Amniotic stem cell (primary cell): ENCODE results near the gene FADD.
"Not testable (repeated sequence)": the region's sequence is repeated elsewhere in the genome, so short reads cannot be mapped to it uniquely, and the experiment has no call there.

Source experiments
- DNase-seq: peaks from one replicate; lab custom pipeline; 2025; lab: John Stamatoyannopoulos, UW

Gene FADD

GRCh38 chr11:70205049-70205725 is 2.1 kb downstream of the FADD start:
- DNase-seq: no peak

DNA sequence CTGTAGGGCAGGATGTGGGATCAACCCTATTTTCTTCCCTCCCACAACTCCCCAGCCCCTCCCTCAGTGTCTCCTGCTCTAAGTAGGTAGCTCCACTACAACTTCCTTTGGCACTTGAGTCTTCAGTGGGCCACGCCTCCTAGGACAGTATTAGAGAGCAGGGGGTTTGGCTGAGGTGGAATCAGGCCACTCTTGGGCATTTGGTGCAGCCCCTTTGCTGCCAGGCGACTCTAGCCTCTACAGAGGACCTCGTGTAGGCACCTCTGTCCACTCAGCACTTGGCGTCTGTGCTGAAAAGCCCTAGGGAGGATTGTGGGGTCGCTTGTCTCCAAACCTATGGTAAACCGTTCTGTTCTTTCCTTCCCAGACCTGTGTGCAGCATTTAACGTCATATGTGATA is 2.7 kb downstream of the FADD start:
- DNase-seq: no peak

- no peak for DNase-seq
Measured at GRCh38 chr11:70206226-70206981, 3.3 kb downstream of the FADD start.

DNA sequence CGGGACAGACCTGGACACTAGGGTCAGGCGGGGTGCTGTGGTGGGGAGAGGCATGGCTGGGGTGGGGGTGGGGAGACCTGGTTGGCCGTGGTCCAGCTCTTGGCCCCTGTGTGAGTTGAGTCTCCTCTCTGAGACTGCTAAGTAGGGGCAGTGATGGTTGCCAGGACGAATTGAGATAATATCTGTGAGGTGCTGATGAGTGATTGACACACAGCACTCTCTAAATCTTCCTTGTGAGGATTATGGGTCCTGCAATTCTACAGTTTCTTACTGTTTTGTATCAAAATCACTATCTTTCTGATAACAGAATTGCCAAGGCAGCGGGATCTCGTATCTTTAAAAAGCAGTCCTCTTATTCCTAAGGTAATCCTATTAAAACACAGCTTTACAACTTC is 3.9 kb downstream of the FADD start:
- no peak for DNase-seq

DNA sequence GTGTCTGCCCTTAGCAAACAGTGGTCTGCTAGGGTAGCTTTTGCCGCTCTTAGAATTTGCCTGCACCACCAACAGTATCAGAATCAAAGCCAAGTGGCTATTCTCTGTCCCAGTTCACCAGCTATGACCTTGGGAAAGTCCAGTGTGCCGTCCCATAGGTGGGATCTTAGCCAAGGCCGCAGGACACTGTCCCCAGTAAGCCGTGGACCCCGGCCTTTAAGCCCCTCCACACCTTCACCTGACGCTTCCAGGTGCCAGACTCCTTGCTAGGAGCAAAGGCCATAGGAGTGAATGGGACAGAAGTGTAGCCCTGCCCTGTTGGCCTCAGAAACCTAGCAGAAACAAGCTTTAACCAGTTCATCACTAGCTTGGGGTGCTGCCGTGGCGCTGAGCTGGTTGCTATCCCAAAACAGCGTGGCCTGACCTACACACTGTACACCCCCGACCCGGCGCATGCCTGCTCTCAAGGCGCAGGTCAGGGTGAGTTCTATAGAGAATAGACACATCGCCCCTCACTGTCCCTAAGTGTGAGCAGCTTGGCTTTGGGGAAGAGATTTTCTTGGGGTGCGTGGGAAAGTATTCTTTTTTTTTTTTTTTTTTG is 4.5 kb downstream of the FADD start:
- no peak for DNase-seq

GRCh38 chr11:70209391-70209912 is 6.4 kb downstream of the FADD start:
- DNase-seq: no peak

DNA sequence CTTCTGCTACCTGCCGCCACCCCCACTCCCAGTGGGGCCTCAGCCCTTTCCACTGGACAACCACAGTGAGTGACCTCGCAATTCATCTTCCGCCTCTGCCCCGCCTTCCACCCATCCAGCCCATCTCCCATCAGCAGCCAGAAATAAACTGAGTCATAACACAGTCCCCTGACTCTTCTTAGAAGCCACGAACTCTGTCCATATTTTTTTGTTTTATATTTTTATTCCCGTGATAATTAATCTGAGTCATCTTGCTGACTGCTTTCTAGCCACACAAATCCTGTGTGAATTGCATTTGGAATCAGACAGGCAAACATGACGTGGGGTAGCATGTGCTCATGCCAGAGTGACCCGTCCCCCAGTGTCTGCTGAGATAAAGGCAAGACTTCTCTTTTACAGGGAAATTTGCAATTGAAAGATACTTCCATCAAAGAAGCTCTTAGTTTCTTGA is 7.0 kb downstream of the FADD start:
- DNase-seq: no peak

DNA sequence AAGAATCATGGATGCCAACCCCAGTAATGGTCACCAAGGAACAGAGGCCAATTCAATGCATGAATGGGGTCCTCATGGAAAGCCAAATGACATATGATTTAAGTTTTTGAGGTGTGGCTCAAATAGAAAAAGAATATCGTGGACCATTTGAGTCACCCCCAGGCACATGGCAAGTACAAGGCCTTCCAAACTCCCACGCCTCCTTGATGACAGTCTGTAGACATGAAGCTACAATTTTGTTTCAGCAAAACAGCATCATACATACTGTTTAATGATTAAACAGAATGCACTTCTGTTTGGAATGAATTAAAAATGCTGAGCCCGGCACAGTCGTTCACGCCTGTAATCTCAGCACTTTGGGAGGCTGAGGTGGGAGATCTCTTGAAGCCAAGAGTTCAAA is 7.4 kb downstream of the FADD start:
- DNase-seq: no peak

GRCh38 chr11:70212227-70212811 is 9.2 kb downstream of the FADD start:
- DNase-seq: no peak

GRCh38 chr11:70217388-70217787 is 14.3 kb downstream of the FADD start:
- not testable (repeated sequence) for DNase-seq

DNA sequence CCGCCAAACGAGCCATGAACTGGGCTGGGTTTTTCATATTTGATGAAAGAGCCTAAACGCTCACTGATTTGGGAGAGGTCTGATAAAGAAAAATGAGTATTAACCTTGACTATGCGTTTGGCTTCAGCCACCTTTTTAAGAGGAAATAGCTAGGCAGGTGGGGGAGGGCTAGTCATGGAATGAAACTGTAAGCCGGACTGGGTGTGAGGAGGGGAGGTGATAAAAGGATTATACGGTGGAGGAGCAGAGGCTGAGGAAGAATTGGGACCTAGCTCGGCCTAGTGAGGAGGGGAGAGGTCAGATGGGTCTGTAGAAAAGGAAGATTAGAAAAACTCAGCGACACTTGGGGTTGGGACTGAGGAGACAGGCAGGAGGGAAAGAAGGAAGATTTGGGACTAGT is 15.0 kb downstream of the FADD start:
- DNase-seq: not testable (repeated sequence)

- no peak for DNase-seq
Measured at GRCh38 chr11:70220136-70220535, 17.0 kb downstream of the FADD start.

GRCh38 chr11:70220920-70221319 is 17.8 kb downstream of the FADD start:
- DNase-seq: no peak

- no peak for DNase-seq
Measured at GRCh38 chr11:70225681-70226177, 22.6 kb downstream of the FADD start.

- no peak for DNase-seq
Measured at GRCh38 chr11:70226183-70226582, 23.1 kb downstream of the FADD start.

- no peak for DNase-seq
Measured at GRCh38 chr11:70226967-70227366, 23.9 kb downstream of the FADD start.

DNA sequence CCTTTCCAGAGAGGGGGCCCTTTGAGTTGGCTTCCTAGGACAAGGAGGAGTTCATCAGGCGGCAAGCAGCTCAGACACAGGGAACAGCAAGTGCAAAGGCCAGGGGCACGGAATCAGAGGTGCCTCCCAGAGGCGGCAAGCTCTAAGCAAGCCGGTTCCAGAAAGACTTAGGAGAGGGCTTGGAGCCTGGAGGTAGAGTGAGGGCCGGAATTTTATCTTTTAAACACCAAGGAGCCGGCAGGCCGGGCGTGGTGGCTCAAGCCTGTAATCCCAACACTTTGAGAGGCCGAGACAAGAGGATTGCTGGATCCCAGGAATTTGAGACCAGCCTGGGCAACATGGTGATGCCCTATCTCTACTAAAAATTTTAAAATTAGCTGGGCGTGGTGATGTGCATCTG is 26.6 kb downstream of the FADD start:
- no peak for DNase-seq

- DNase-seq: no peak
Measured at GRCh38 chr11:70230151-70230839, 27.2 kb downstream of the FADD start.

DNA sequence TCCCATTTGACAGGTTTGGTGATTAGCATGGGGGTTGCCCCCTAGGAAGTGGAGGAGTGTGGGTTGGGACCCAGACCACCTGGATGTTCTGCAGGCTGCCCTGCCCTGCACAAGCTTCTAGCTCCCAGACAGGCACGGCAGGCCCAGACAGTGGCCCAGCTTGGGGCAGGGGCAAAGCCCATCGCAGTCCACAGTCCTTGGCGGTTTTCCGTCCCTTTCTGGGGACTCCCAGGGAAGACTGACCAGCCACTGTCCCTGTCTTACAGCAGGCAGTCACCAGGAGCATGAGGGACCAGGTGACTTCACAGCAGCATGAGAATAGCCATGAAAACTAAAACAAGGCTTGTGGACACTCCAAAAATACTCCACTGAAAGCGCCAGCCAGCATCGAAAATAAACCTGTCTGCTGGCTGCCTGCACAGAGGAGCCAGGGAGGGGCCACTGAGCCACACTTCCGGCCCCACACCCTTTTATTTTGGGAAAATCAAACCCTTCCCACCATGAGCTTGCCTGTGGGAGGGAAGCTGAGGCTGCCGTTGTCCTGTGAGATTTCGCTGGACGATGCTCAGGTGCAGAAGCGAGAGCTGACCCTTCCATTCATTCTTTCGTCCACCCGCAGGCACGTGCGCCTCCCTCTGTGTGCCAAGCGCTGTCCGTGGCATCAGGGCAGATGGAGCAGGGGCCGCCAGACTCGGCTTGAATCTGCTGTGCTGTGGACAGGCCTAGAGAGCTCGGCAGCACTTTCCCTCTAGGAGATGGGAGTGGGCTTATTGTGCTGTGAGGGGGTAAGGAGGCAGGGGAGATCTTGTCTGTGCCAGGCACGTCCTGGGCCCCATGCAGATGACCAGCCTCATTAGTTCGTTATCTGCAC is 28.0 kb downstream of the FADD start:
- DNase-seq: no peak

GRCh38 chr11:70233034-70233433 is 29.9 kb downstream of the FADD start:
- no peak for DNase-seq

DNA sequence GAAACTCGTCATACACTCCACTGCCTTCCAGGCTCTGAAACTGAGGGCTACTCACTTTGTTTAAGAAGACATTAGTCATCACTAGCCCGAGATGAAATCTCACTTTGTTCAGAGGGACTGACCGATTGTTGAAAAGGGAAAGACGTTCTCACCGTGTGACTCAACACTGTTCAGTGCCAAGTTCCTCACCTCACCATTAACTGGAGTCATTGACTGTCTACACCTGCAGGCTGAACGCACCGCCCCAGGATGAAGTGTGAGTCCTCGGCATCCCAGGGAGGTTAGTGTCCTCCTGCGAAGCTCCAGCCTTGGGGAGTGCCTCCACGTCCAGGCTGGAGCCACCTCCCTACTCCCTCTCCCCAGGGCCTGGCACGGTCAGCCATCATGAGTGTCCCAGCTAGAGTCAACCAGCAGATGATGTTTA is 30.4 kb downstream of the FADD start:
- DNase-seq: peak; percentile 44
